Measurements from ENCODE around the gene APOO. TPM values are rescaled to one million over a fixed set of nuclear protein-coding genes. Genes with fewer than 3 reads are reported as not detected.

APOO gene
- total RNA-seq, 2 donors from 2014 or later, result 47.9 to 74.2 TPM

GRCh38 chrX:23844502-23845138, 63.1 kb downstream of the APOO start:
- H3K36me3 Mint-ChIP-seq (ENCODE audit: low read depth), result peaks cover 36% of the 10 kb centered on the region
- H3K27ac Mint-ChIP-seq, result peak overlapping the region; percentile 50
- Histone ChIP-seq H3K36me3 (ENCODE audit: control insufficient read depth, insufficient read depth, low read length) (no peaks in the 10 kb centered on the region), H3K4me3 (ENCODE audit: low read length) (no peak overlapping the region), H3K9ac (ENCODE audit: extremely low read depth, low read length, poor library complexity, severe bottlenecking) (no peak overlapping the region), H3K27ac (ENCODE audit: low read depth, low read length) (no peak overlapping the region), H3K4me1 (ENCODE audit: control insufficient read depth, insufficient read depth, low read length) (peaks cover 11% of the 10 kb centered on the region), H3K27me3 (ENCODE audit: control insufficient read depth, insufficient read depth, low read length, poor library complexity, severe bottlenecking) (no peaks in the 10 kb centered on the region), H3K9me3 (ENCODE audit: control insufficient read depth, low read length) (no peaks in the 10 kb centered on the region)
- 60 to 69% methylated on average over 1 to 5 of the region's 7 CpGs for WGBS, 2 experiments (ENCODE audit: insufficient coverage in 1 of 2, insufficient read length in 1 of 2)
- no peaks in the 10 kb centered on the region for H3K27me3 Mint-ChIP-seq (ENCODE audit: insufficient read depth)
- peaks cover 7% of the 10 kb centered on the region for H3K9me3 Mint-ChIP-seq
- DNase-seq, result no peak
- H3K4me3 Mint-ChIP-seq, result no peak overlapping the region
- TF ChIP-seq CTCF (conservative IDR thresholded peaks at IDR 0.05), result no peak
- H3K4me1 Mint-ChIP-seq, result peaks cover 36% of the 10 kb centered on the region

- no peaks in the 10 kb centered on the region for H3K36me3 ChIP-seq (ENCODE audit: control insufficient read depth, insufficient read depth, low read length)
- H3K9ac ChIP-seq (ENCODE audit: extremely low read depth, low read length, poor library complexity, severe bottlenecking), result no peak overlapping the region
- H3K27ac ChIP-seq (ENCODE audit: low read depth, low read length), result no peak overlapping the region
- H3K9me3 ChIP-seq (ENCODE audit: control insufficient read depth, low read length), result no peaks in the 10 kb centered on the region
- peaks cover 11% of the 10 kb centered on the region for H3K4me1 ChIP-seq (ENCODE audit: control insufficient read depth, insufficient read depth, low read length)
- Mint-ChIP-seq H3K27me3 (ENCODE audit: insufficient read depth) (no peaks in the 10 kb centered on the region), H3K27ac (peak overlapping the region; percentile 22), H3K9me3 (peaks cover 7% of the 10 kb centered on the region), H3K4me3 (no peak overlapping the region), H3K4me1 (peaks cover 39% of the 10 kb centered on the region), H3K36me3 (ENCODE audit: low read depth) (peaks cover 38% of the 10 kb centered on the region)
- H3K27me3 ChIP-seq (ENCODE audit: control insufficient read depth, insufficient read depth, low read length, poor library complexity, severe bottlenecking), result no peaks in the 10 kb centered on the region
- TF ChIP-seq CTCF (conservative IDR thresholded peaks at IDR 0.05), result no peak
- 90% methylated on average over 3 of the region's 4 CpGs; no CpG with 5 or more reads in 1 of the 2 experiments for WGBS, 2 experiments (ENCODE audit: insufficient coverage in 1 of 2, insufficient read length in 1 of 2)
- no peak overlapping the region for H3K4me3 ChIP-seq (ENCODE audit: low read length)
- no peak for DNase-seq
Measured at GRCh38 chrX:23841847-23842522, 65.8 kb downstream of the APOO start.

- no peak overlapping the region for H3K4me3 Mint-ChIP-seq
- Histone ChIP-seq H3K9me3 (ENCODE audit: control insufficient read depth, low read length) (no peaks in the 10 kb centered on the region), H3K4me3 (ENCODE audit: low read length) (no peak overlapping the region), H3K36me3 (ENCODE audit: control insufficient read depth, insufficient read depth, low read length) (no peaks in the 10 kb centered on the region), H3K27me3 (ENCODE audit: control insufficient read depth, insufficient read depth, low read length, poor library complexity, severe bottlenecking) (no peaks in the 10 kb centered on the region), H3K9ac (ENCODE audit: extremely low read depth, low read length, poor library complexity, severe bottlenecking) (no peak overlapping the region), H3K27ac (ENCODE audit: low read depth, low read length) (no peak overlapping the region), H3K4me1 (ENCODE audit: control insufficient read depth, insufficient read depth, low read length) (peaks cover 11% of the 10 kb centered on the region)
- DNase-seq, result no peak
- WGBS, 2 experiments (ENCODE audit: insufficient coverage in 1 of 2, insufficient read length in 1 of 2), result 79% methylated on average over 3 of the region's 3 CpGs; no CpG with 5 or more reads in 1 of the 2 experiments
- peaks cover 34% of the 10 kb centered on the region for H3K36me3 Mint-ChIP-seq (ENCODE audit: low read depth)
- peaks cover 7% of the 10 kb centered on the region for H3K9me3 Mint-ChIP-seq
- no peaks in the 10 kb centered on the region for H3K27me3 Mint-ChIP-seq (ENCODE audit: insufficient read depth)
- no peak for TF ChIP-seq CTCF (conservative IDR thresholded peaks at IDR 0.05)
- H3K27ac Mint-ChIP-seq, result peak overlapping the region; percentile 53
- H3K4me1 Mint-ChIP-seq, result peaks cover 37% of the 10 kb centered on the region
Measured at GRCh38 chrX:23840674-23841073, 67.1 kb downstream of the APOO start.

Data from endodermal cell (in vitro differentiated cells).